ENCODE measurements around the gene EIF2S1. TPM values are rescaled to one million over a fixed set of nuclear protein-coding genes. Genes with fewer than 3 reads are reported as not detected.

The EIF2S1 gene
- total RNA-seq, 1 experiment from 2014 or later: 192 TPM

GRCh38 chr14:67435603-67436002 lies 75.5 kb downstream of the EIF2S1 start:
- Histone ChIP-seq H3K4me2 (ENCODE audit: low read length) (no peak overlapping the region), H3K9me2 (ENCODE audit: insufficient read depth) (no peaks in the 10 kb centered on the region), H3K27me3 (ENCODE audit: insufficient read depth, low read length) (0 out of 2 replicates have a peak, but pooled peaks cover 5% of the 10 kb centered on the region), H3K4me3 (replicated peaks in 1 of 2; ENCODE audit: low read depth in 1 of 2, low read length in 2 of 2) (no peak overlapping the region), H3K9ac (ENCODE audit: low read length) (no peak overlapping the region), H2AFZ (ENCODE audit: low read depth, low read length, poor library complexity, severe bottlenecking) (no peak overlapping the region), H3K27ac (ENCODE audit: low read depth, low read length) (no peak overlapping the region), H4K20me1 (ENCODE audit: insufficient read depth) (no peaks in the 10 kb centered on the region), H3K36me3 (ENCODE audit: control insufficient read depth in 1 of 2, insufficient read depth in 2 of 2, low read length in 2 of 2) (no peaks in the 10 kb centered on the region), H3K4me1 (ENCODE audit: control insufficient read depth in 1 of 2, insufficient read depth in 2 of 2, low read length in 2 of 2) (no peaks in the 10 kb centered on the region), H3K9me3 (ENCODE audit: control insufficient read depth in 1 of 2, insufficient read depth in 1 of 2, low read depth in 1 of 2, low read length in 2 of 2) (no peaks in the 10 kb centered on the region), H3K79me2 (ENCODE audit: insufficient read depth, low read length) (no peaks in the 10 kb centered on the region)
- BruUV-seq (replicated peaks): no TSS peak
- no peak for TF ChIP-seq ZNF274 (IDR thresholded peaks at IDR 0.05; ENCODE audit: low read depth, low read length)
- TF ChIP-seq, protein P1, sequence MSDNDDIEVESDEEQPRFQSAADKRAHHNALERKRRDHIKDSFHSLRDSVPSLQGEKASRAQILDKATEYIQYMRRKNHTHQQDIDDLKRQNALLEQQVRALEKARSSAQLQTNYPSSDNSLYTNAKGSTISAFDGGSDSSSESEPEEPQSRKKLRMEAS (IDR thresholded peaks at IDR 0.05): no peak
- TF ChIP-seq ZFX (IDR thresholded peaks at IDR 0.05): no peak
- no peak for TF ChIP-seq REST (IDR thresholded peaks at IDR 0.05; ENCODE audit: low read depth)
- TF ChIP-seq POLR2A (IDR thresholded peaks at IDR 0.05; ENCODE audit: borderline replicate concordance, extremely low read depth, insufficient read depth, insufficient read length): no peak
- no peak for TF ChIP-seq CEBPB (IDR thresholded peaks at IDR 0.05; ENCODE audit: low read depth)
- no peak for TF ChIP-seq FOSL1 (IDR thresholded peaks at IDR 0.05; ENCODE audit: low read depth)
- TF ChIP-seq SP1 (IDR thresholded peaks at IDR 0.05; ENCODE audit: low read depth): no peak
- no peak for TF ChIP-seq RAD21 (IDR thresholded peaks at IDR 0.05; ENCODE audit: low read depth)
- no peak for TF ChIP-seq SRF (IDR thresholded peaks at IDR 0.05; ENCODE audit: low read depth)
- TF ChIP-seq SIN3A (IDR thresholded peaks at IDR 0.05; ENCODE audit: low read depth): no peak
- no peak for TF ChIP-seq YY1 (IDR thresholded peaks at IDR 0.05; ENCODE audit: extremely low read depth, insufficient replicate concordance, low read depth, low read length)
- TF ChIP-seq TCF7L2 (IDR thresholded peaks at IDR 0.05; ENCODE audit: borderline replicate concordance, extremely low read depth, insufficient read depth, insufficient read length): no peak
- no peak for TF ChIP-seq JUND (IDR thresholded peaks at IDR 0.05)
- TF ChIP-seq ZBTB33 (IDR thresholded peaks at IDR 0.05; ENCODE audit: extremely low read depth, insufficient replicate concordance, low read length): no peak
- ChIA-PET RAD21 (ENCODE audit: low non-redundant PET in 1 of 2, low total read pairs in 2 of 2, uncharacterized antibody in 2 of 2, unreplicated experiment in 2 of 2) (no interaction called here), POLR2A (interaction anchor here (1.2 kb wide), 1 partner anchor 12 kb away, joined by 3 read pairs; no protein-coding TSS in a partner anchor), CTCF (interaction anchor here (0.7 to 2.7 kb wide), 4 partner anchors 9 to 136 kb away, joined by 3 to 14 read pairs (median 3); no protein-coding TSS in a partner anchor)
- intact Hi-C loops (cut with micrococcal nuclease): no loop called here
- ATAC-seq: no peak
- DNase-seq (ENCODE audit: low read depth, low spot score): no peak

Measured in HCT116 (cell line).